ENCODE results near the gene GSE1.

Gene GSE1

GRCh38 chr16:85574672-85575475 lies 38.2 kb upstream of the GSE1 start:
- no peak for DNase-seq

GRCh38 chr16:85575920-85576319 lies 37.2 kb upstream of the GSE1 start:
- DNase-seq, result no peak

- DNase-seq, result no peak
These were observed 36.2 kb upstream of the GSE1 start for GRCh38 chr16:85576944-85577343.

- DNase-seq, result no peak
These were observed 35.1 kb upstream of the GSE1 start for GRCh38 chr16:85577899-85578598.

GRCh38 chr16:85578599-85578948 lies 34.5 kb upstream of the GSE1 start:
- DNase-seq, result no peak

- no peak for DNase-seq
These were observed 33.9 kb upstream of the GSE1 start for GRCh38 chr16:85579191-85579590.

- no peak for DNase-seq
These were observed 33.1 kb upstream of the GSE1 start for GRCh38 chr16:85579923-85580580.

GRCh38 chr16:85580684-85581083 lies 32.4 kb upstream of the GSE1 start:
- DNase-seq, result no peak

- DNase-seq, result no peak
These were observed 30.7 kb upstream of the GSE1 start for GRCh38 chr16:85582229-85582991.

GRCh38 chr16:85583491-85584181 lies 29.5 kb upstream of the GSE1 start:
- DNase-seq, result no peak

GRCh38 chr16:85584267-85584666 lies 28.9 kb upstream of the GSE1 start:
- no peak for DNase-seq

GRCh38 chr16:85584819-85585282 lies 28.3 kb upstream of the GSE1 start:
- DNase-seq, result no peak

- DNase-seq, result no peak
These were observed 27.4 kb upstream of the GSE1 start for GRCh38 chr16:85585711-85586110.

GRCh38 chr16:85586380-85587104 lies 26.6 kb upstream of the GSE1 start:
- DNase-seq, result no peak

- DNase-seq, result no peak
These were observed 25.2 kb upstream of the GSE1 start for GRCh38 chr16:85587762-85588556.

GRCh38 chr16:85588562-85589503 lies 24.3 kb upstream of the GSE1 start:
- DNase-seq, result no peak

- DNase-seq, result no peak
These were observed 23.2 kb upstream of the GSE1 start for GRCh38 chr16:85589688-85590505.

- DNase-seq, result no peak
These were observed 22.7 kb upstream of the GSE1 start for GRCh38 chr16:85590506-85590832.

- no peak for DNase-seq
These were observed 21.7 kb upstream of the GSE1 start for GRCh38 chr16:85591381-85591780.
